HAP-1 (cell line): ENCODE data around the gene SLC19A3.
"Not testable (repeated sequence)": the region's sequence is repeated elsewhere in the genome, so short reads cannot be mapped to it uniquely, and the experiment has no call there.

Experiments
- DNase-seq, 2 experiments: peaks; one replicate each; pipeline ENCODE4 v3.0.0-alpha.2; 2016 to 2020; ENCODE audit warnings: low spot score in 2 of 2
- H3K27me3 ChIP-seq: fragments of 250-450 bp; sonication (Bioruptor Pico); 2 replicates; pipeline ENCODE4 v1.5.1; 2020; ENCODE audit warnings: low read depth, mild to moderate bottlenecking, moderate library complexity
- H3K36me3 ChIP-seq: fragments of 250-450 bp; sonication (Bioruptor Pico); replicated peaks from 2 replicates; pipeline ENCODE4 v1.5.1; 2020; ENCODE audit warnings: mild to moderate bottlenecking
- H3K4me1 ChIP-seq: fragments of 250-450 bp; sonication (Bioruptor Pico); 2 replicates; pipeline ENCODE4 v1.5.1; 2020; ENCODE audit warnings: mild to moderate bottlenecking
- H3K4me3 ChIP-seq: fragments of 250-450 bp; sonication (Bioruptor Pico); 2 replicates; pipeline ENCODE4 v1.5.1; 2020; ENCODE audit warnings: mild to moderate bottlenecking, moderate library complexity
- H3K9me3 ChIP-seq: fragments of 250-450 bp; sonication (Bioruptor Pico); 2 replicates; pipeline ENCODE4 v1.5.1; 2020; ENCODE audit warnings: mild to moderate bottlenecking, moderate library complexity
- in situ Hi-C: fragments of 300-500 bp; cut with MboI; formaldehyde crosslinking; loops from 3 replicates; pipeline ENCODE4 v1.14.3; 2020; ENCODE audit warnings: low sequenced_read_pairs, inconsistent platforms, mixed read lengths

SLC19A3 gene

DNA sequence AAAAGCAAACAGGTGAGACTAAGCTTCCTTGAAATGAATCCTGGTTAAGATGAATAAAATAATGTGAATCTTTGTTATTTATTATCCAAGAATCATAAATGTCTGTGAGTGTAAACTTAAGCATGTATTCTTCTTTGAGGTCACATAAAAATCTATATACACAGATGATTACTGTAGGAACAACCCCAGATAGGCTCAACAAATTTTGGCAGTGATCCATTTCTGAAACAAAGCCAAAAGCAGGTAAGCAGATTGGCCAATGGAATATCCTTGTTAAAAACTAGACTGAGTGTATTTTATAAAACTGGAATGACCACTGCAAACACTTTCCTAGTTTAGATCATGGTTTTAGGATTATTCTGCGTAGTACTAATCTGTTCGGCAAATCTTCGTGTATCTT, 39.9 kb downstream of the SLC19A3 start:
- H3K9me3 ChIP-seq = no peaks in the 10 kb centered on the region
- DNase-seq = no peak
- H3K4me1 ChIP-seq = no peaks in the 10 kb centered on the region
- no peaks in the 10 kb centered on the region for H3K36me3 ChIP-seq
- no peak overlapping the region for H3K4me3 ChIP-seq
- H3K27me3 ChIP-seq = no peaks in the 10 kb centered on the region
- in situ Hi-C loops = no loop called here

- no peak overlapping the region for H3K4me3 ChIP-seq
- in situ Hi-C loops = no loop called here
- no peak for DNase-seq
These were observed 43.3 kb downstream of the SLC19A3 start for GRCh38 chr2:227674485-227674884.

DNA sequence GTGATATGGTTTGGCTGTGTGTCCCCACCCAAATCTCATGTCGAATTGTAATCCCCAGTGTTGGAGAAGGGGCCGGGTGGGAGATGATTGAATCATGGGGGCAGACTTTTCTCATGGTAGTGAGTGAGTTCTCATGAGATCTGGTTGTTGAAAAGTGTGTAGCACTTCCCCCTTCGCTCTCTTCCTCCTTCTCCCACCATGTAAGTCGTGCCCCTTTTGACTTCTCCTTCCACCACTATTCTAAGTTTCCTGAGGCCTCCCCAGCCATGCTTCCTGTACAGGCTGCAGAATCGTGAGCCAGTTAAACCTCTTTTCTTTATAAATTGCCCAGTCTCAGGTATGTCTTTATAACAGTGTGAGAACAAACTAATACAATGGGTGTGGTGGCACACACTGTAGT, 44.2 kb downstream of the SLC19A3 start:
- H3K36me3 ChIP-seq, H3K9me3 ChIP-seq, H3K27me3 ChIP-seq, DNase-seq, H3K4me3 ChIP-seq, in situ Hi-C loops: not testable (repeated sequence)
- peaks cover 15% of the 10 kb centered on the region for H3K4me1 ChIP-seq

More at GRCh38 chr2:227674485-227674884, 43.3 kb downstream of the SLC19A3 start:
- H3K36me3 ChIP-seq = no peaks in the 10 kb centered on the region
- H3K9me3 ChIP-seq = no peaks in the 10 kb centered on the region
- H3K27me3 ChIP-seq = no peaks in the 10 kb centered on the region
- H3K4me1 ChIP-seq = peaks cover 15% of the 10 kb centered on the region

- peaks cover 15% of the 10 kb centered on the region for H3K4me1 ChIP-seq
- H3K36me3 ChIP-seq = no peaks in the 10 kb centered on the region
- DNase-seq = peak in 1 of 2 experiments; percentile 65
- no peaks in the 10 kb centered on the region for H3K9me3 ChIP-seq
- H3K4me3 ChIP-seq = no peak overlapping the region
- H3K27me3 ChIP-seq = no peaks in the 10 kb centered on the region
- in situ Hi-C loops = no loop called here
These were observed 46.5 kb downstream of the SLC19A3 start for GRCh38 chr2:227671170-227671905.

DNA sequence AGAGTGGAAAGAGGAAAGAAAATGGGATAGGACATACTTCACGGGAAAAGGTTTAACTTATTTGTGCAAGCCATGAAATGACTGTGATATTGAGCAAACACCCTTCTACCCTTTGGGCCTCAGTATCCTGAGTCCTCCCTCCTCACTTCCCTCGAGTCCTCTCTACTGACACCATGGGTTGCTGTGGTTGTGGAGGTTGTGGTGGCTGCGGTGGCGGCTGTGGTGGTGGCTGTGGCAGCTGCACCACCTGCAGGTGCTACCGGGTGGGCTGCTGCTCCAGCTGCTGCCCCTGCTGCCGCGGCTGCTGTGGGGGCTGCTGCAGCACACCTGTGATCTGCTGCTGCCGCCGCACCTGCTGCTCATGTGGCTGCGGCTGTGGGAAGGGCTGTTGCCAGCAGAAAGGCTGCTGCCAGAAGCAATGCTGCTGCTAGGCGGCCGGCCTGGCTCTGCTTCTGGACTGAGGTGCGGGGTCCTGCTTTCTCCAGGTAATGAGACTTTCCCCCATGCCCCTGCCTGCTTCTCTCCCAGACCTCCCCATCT, 51.1 kb downstream of the SLC19A3 start, which contains the start of gene SCYGR5:
Gene SCYGR5, plus strand, starts transcription at position 174 of the 540 bp plus-strand sequence. Its CDS starts 0 bp downstream, at position 174.
- in situ Hi-C loops = loop anchor here (10.0 kb wide), 1 partner anchor 98 kb away; no protein-coding TSS in a partner anchor

DNA sequence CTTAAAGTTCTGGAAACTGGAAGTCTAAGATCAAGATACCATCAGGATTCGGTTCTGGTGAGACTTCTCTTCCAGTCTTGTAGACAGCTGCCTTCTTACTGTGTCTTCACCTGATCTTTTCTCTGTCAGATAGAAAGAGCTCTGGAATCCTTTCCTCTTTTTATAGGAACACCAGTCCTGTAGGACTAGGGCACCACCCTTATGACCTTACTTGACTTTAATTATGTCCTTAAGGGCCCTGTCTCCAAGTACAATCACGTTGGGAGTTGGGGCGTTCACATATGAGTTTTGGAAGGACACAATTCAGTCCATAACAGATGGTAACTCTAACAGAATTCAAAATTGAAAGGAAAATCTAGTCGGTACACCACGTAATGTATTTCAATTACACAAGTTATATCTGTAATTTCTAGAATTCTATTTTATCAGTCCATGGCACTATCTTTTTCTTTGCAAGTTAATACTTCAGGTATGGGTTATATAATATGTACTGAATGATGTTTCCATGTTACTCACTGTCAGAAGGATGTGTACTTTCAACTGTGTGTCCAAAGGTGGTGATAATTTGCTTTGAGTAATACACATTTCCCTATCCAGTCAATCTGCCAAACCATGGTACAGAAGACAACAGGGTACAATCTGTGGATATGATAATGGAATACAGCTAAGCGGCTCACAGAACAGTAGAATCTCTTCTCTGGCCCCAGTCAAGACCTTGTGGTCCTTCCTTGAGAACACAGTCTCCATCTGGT, 52.5 kb downstream of the SLC19A3 start:
- DNase-seq = no peak
- in situ Hi-C loops = loop anchor here (10.0 kb wide), 1 partner anchor 99 kb away; no protein-coding TSS in a partner anchor
- Histone ChIP-seq H3K27me3 (no peaks in the 10 kb centered on the region), H3K36me3 (no peaks in the 10 kb centered on the region), H3K4me1 (peaks cover 3% of the 10 kb centered on the region; the same call in 1 of the 2 replicates), H3K9me3 (no peaks in the 10 kb centered on the region), H3K4me3 (no peak overlapping the region)

More for the DNA sequence above, 51.1 kb downstream of the SLC19A3 start, which contains the start of gene SCYGR5:
- peaks cover 10% of the 10 kb centered on the region for H3K4me1 ChIP-seq
- H3K9me3 ChIP-seq, DNase-seq, H3K4me3 ChIP-seq, H3K27me3 ChIP-seq, H3K36me3 ChIP-seq: not testable (repeated sequence)

DNA sequence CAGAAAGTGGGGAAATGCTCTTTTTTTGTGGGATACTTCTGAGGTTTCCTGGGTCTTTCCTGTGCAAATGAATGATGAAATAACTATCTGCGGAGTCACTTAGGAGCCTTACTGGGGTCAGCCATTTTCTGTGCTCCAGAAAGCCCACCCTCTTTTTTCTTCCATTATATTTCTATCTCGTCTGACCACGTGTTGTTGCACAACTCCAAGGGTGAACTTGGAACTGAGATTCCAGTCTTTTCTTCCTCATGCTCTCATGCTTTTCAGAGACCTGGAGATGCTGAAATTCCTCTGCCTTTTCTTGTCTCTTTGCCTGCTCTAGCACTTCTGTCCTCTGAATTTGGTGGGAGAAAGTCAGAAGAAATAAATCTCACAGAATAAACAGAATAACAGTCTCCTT, 56.0 kb downstream of the SLC19A3 start:
- Histone ChIP-seq H3K36me3 (no peaks in the 10 kb centered on the region), H3K4me3 (no peak overlapping the region), H3K4me1 (peaks cover 11% of the 10 kb centered on the region), H3K9me3 (no peaks in the 10 kb centered on the region), H3K27me3 (no peaks in the 10 kb centered on the region)
- in situ Hi-C loops = loop anchor here (10.0 kb wide), 1 partner anchor 103 kb away; no protein-coding TSS in a partner anchor
- DNase-seq = no peak

DNA sequence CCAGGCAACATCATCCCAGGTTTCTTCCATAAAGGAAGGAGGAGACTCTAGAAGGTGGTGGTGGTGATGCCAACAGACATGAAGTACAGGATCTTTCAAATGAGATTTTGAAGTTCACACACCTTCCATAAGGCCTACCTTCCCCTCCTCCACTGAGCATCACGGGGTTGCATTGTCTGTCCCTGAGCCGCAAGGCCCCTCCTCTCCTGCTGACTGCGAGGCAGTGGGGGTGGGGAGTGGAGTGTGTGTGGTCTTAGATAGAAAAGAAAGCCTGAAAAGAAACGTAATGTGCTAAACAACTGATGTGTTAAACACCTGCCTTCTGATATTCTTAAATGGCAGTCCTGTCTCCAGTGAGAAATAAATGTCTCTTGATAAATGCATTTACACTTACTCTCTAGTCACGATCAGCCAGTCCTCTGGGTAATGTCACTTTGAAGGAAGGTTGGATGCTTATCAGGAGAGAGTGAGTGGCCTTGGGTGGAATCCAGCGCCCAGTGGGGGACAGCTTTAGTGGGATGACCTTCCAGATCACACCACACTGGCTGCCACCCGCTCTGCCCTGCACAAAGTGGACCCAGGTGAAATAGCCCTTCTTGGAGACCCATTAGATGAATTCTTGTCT, 56.7 kb downstream of the SLC19A3 start:
- H3K27me3 ChIP-seq = no peaks in the 10 kb centered on the region
- no peak overlapping the region for H3K4me3 ChIP-seq
- no peaks in the 10 kb centered on the region for H3K36me3 ChIP-seq
- no peaks in the 10 kb centered on the region for H3K9me3 ChIP-seq
- in situ Hi-C loops = loop anchor here (10.0 kb wide), 1 partner anchor 104 kb away; no protein-coding TSS in a partner anchor
- peaks cover 11% of the 10 kb centered on the region for H3K4me1 ChIP-seq
- peak in 1 of 2 experiments; percentile 33 for DNase-seq

DNA sequence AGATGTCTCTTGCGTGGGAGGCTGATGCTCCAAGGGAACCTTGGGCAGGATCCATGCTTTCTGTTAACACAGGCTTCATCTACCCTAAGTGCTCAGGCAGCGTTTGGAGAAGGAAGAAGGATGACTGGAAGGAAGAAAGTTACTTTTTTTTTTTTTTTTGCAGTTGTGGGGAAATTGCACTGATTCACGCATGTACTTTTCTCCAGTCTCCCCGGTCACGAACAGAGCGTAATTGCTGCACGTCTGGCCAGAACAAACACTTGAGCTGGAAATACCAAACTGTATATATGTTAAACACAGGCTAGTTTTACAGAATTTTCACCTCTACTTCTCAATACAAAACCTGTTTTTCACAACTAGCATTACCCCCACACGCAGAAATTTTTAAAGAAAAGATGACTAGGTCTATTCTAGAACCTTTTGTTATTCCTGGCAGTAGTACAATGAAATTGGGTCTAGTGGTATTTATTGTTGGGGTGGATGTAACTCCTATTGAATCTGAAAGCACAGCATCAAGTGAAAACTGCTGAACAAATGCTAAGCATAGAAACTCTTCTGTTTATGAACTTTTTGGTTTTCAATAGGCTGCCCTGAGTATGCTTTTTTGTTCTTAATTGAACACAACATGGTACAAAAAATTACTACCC, 60.5 kb downstream of the SLC19A3 start:
- H3K36me3 ChIP-seq = no peaks in the 10 kb centered on the region
- no peaks in the 10 kb centered on the region for H3K9me3 ChIP-seq
- in situ Hi-C loops = no loop called here
- no peaks in the 10 kb centered on the region for H3K27me3 ChIP-seq
- peak; percentile 39 to 88 for DNase-seq
- peak overlapping the region; percentile 8 for H3K4me3 ChIP-seq
- peaks cover 11% of the 10 kb centered on the region for H3K4me1 ChIP-seq

GRCh38 chr2:227655454-227655853, 62.4 kb downstream of the SLC19A3 start:
- in situ Hi-C loops = no loop called here
- H3K4me1 ChIP-seq = peaks cover 8% of the 10 kb centered on the region
- no peaks in the 10 kb centered on the region for H3K36me3 ChIP-seq
- H3K4me3 ChIP-seq = no peak overlapping the region
- H3K27me3 ChIP-seq = no peaks in the 10 kb centered on the region
- no peak for DNase-seq
- no peaks in the 10 kb centered on the region for H3K9me3 ChIP-seq

- in situ Hi-C loops = no loop called here
- DNase-seq = no peak
- Histone ChIP-seq H3K27me3 (no peaks in the 10 kb centered on the region), H3K4me1 (peaks cover 8% of the 10 kb centered on the region), H3K36me3 (no peaks in the 10 kb centered on the region), H3K9me3 (no peaks in the 10 kb centered on the region), H3K4me3 (no peak overlapping the region)
These were observed 63.4 kb downstream of the SLC19A3 start for GRCh38 chr2:227654426-227654825.

- H3K36me3 ChIP-seq = no peaks in the 10 kb centered on the region
- no peak for DNase-seq
- H3K27me3 ChIP-seq = no peaks in the 10 kb centered on the region
- H3K4me3 ChIP-seq = no peak overlapping the region
- peaks cover 8% of the 10 kb centered on the region for H3K4me1 ChIP-seq
- no peaks in the 10 kb centered on the region for H3K9me3 ChIP-seq
- in situ Hi-C loops = no loop called here
These were observed 64.4 kb downstream of the SLC19A3 start for GRCh38 chr2:227653419-227653818.

GRCh38 chr2:227643990-227644551, 73.8 kb downstream of the SLC19A3 start:
- Histone ChIP-seq H3K4me1 (no peaks in the 10 kb centered on the region), H3K36me3 (no peaks in the 10 kb centered on the region), H3K9me3 (no peaks in the 10 kb centered on the region), H3K27me3 (no peaks in the 10 kb centered on the region), H3K4me3 (no peak overlapping the region)
- no peak for DNase-seq
- in situ Hi-C loops = no loop called here
